Neural progenitor cell (in vitro differentiated cells): ENCODE results near the gene COMMD2.

Experiments used
- EZH2 ChIP-seq: fragments of 200-600 bp; sonication (generic); IDR thresholded peaks from 2 replicates; pipeline ENCODE4 v1.6.1; 2017; ENCODE audit warnings: antibody characterized with exemption, mild to moderate bottlenecking, moderate library complexity
- TF ChIP-seq, protein P1 (sequence below): fragments of 200-600 bp; sonication (generic); IDR thresholded peaks from 2 replicates; pipeline ENCODE4 v1.5.1; 2017; ENCODE audit warnings: antibody characterized with exemption, mild to moderate bottlenecking

DNA sequence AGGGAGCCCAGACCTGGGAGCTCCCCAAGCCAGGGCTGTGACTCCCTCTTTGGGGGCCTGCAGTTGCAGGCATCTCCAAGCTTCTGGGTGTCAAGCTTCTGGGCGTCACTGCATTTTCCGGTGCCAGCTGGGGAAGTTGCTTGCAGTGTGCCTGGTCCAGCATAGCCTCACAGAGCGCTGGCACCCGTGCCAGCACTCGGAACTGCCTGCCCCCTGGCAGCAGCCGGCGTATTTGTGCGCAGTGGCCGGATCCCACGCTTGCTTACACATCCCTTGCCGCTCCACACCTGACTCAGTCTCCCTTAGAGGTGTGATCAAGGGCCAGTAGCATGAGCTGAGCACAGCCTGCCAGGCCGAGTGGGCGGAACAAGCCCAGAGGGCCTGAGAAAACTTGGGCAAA is 37.0 kb downstream of the COMMD2 start:
- TF ChIP-seq, protein P1, sequence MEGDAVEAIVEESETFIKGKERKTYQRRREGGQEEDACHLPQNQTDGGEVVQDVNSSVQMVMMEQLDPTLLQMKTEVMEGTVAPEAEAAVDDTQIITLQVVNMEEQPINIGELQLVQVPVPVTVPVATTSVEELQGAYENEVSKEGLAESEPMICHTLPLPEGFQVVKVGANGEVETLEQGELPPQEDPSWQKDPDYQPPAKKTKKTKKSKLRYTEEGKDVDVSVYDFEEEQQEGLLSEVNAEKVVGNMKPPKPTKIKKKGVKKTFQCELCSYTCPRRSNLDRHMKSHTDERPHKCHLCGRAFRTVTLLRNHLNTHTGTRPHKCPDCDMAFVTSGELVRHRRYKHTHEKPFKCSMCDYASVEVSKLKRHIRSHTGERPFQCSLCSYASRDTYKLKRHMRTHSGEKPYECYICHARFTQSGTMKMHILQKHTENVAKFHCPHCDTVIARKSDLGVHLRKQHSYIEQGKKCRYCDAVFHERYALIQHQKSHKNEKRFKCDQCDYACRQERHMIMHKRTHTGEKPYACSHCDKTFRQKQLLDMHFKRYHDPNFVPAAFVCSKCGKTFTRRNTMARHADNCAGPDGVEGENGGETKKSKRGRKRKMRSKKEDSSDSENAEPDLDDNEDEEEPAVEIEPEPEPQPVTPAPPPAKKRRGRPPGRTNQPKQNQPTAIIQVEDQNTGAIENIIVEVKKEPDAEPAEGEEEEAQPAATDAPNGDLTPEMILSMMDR = no peak
- TF ChIP-seq EZH2 = no peak
